Neural cell (in vitro differentiated cells): ENCODE results near the gene DUS3L. TPM values are rescaled to one million over a fixed set of nuclear protein-coding genes. Genes with fewer than 3 reads are reported as not detected.

ENCODE experiments used
- H2AFZ ChIP-seq: fragments of 200-600, 300-800 bp; sonication (generic), shearing (Covaris generic); 2 replicates; pipeline ENCODE4 v1.6.0; 2014; ENCODE audit warnings: low read depth, mild to moderate bottlenecking, antibody characterized with exemption, low read length, moderate library complexity
- H3F3A ChIP-seq: fragments of 200-600 bp; shearing (Covaris generic); 2 replicates; pipeline ENCODE4 v1.6.1; 2016; ENCODE audit warnings: mild to moderate bottlenecking, moderate library complexity, mixed read lengths, antibody characterized with exemption, low read length; ENCODE audit not compliant: insufficient read depth, poor library complexity, severe bottlenecking
- H3K27ac ChIP-seq: fragments of 200-600, 300-800 bp; sonication (generic), shearing (Covaris generic); 2 replicates; pipeline ENCODE4 v1.5.1; 2014; ENCODE audit warnings: mild to moderate bottlenecking, low read length, moderate library complexity
- H3K27me3 ChIP-seq: fragments of 300-800, 200-600 bp; sonication (generic), shearing (Covaris generic); 2 replicates; pipeline ENCODE4 v1.6.0; 2014; ENCODE audit warnings: mild to moderate bottlenecking, low read depth, low read length, moderate library complexity; ENCODE audit not compliant: insufficient read depth
- H3K36me3 ChIP-seq: fragments of 300-800, 200-600 bp; sonication (generic), shearing (Covaris generic); 2 replicates; pipeline ENCODE4 v1.5.1; 2014; ENCODE audit warnings: mild to moderate bottlenecking, antibody characterized with exemption, low read length, moderate library complexity; ENCODE audit not compliant: insufficient read depth
- H3K4me2 ChIP-seq: fragments of 300-800, 200-600 bp; sonication (generic), shearing (Covaris generic); 2 replicates; pipeline ENCODE4 v1.6.0; 2014; ENCODE audit warnings: mild to moderate bottlenecking, low read length
- H3K4me3 ChIP-seq: fragments of 300-800, 200-600 bp; sonication (generic), shearing (Covaris generic); 2 replicates; pipeline ENCODE4 v1.5.1; 2014; ENCODE audit warnings: mild to moderate bottlenecking, low read length, moderate library complexity
- H3K79me2 ChIP-seq: fragments of 200-600 bp; shearing (Covaris generic); replicated peaks from 2 replicates; pipeline ENCODE4 v1.6.0; 2014; ENCODE audit warnings: mild to moderate bottlenecking, low read length, moderate library complexity; ENCODE audit not compliant: insufficient read depth
- H3K9ac ChIP-seq: fragments of 300-800, 200-600 bp; sonication (generic), shearing (Covaris generic); 2 replicates; pipeline ENCODE4 v1.6.1; 2016; ENCODE audit warnings: mild to moderate bottlenecking, low read length, mixed read lengths
- H3K9me2 ChIP-seq: fragments of 200-600 bp; shearing (Covaris generic); 2 replicates; pipeline ENCODE4 v1.6.1; 2016; ENCODE audit warnings: mild to moderate bottlenecking, low read length, mixed read lengths; ENCODE audit not compliant: insufficient read depth
- H3K9me3 ChIP-seq: fragments of 200-600, 300-800 bp; sonication (generic), shearing (Covaris generic); 2 replicates; pipeline ENCODE4 v1.6.1; 2016; ENCODE audit warnings: mild to moderate bottlenecking, mixed run types, low read length, moderate library complexity, mixed read lengths
- H4K20me1 ChIP-seq: fragments of 200-600 bp; shearing (Covaris generic); 2 replicates; pipeline ENCODE4 v1.6.1; 2016; ENCODE audit warnings: mild to moderate bottlenecking, mixed run types; ENCODE audit not compliant: insufficient read depth
- CTCF ChIP-seq: fragments of 450-650 bp; IDR thresholded peaks from 2 replicates; pipeline ENCODE4 v1.5.1; 2014; ENCODE audit warnings: antibody characterized with exemption, mild to moderate bottlenecking, moderate library complexity; ENCODE audit not compliant: poor library complexity, severe bottlenecking
- EP300 ChIP-seq: fragments of 450-650 bp; conservative IDR thresholded peaks from 2 replicates; pipeline ENCODE4 v1.6.1; 2014; ENCODE audit warnings: antibody characterized with exemption, mild to moderate bottlenecking, moderate library complexity; ENCODE audit not compliant: poor library complexity, severe bottlenecking
- EZH2 ChIP-seq: fragments of 200-600, 300-800 bp; shearing (Covaris generic), sonication (generic); IDR thresholded peaks from 2 replicates; pipeline ENCODE4 v1.6.1; 2014; ENCODE audit warnings: antibody characterized with exemption, low read length, borderline replicate concordance, mild to moderate bottlenecking; ENCODE audit not compliant: insufficient read depth, poor library complexity, severe bottlenecking
- MXI1 ChIP-seq: fragments of 450-650 bp; conservative IDR thresholded peaks from 2 replicates; pipeline ENCODE4 v1.6.1; 2014; ENCODE audit warnings: antibody characterized with exemption, mild to moderate bottlenecking; ENCODE audit not compliant: poor library complexity, severe bottlenecking
- POLR2AphosphoS5 ChIP-seq: IDR thresholded peaks from 2 replicates; pipeline ENCODE4 v1.6.1; 2012
- RAD21 ChIP-seq: fragments of 450-650 bp; conservative IDR thresholded peaks from 2 replicates; pipeline ENCODE4 v1.6.1; 2014; ENCODE audit warnings: antibody characterized with exemption, mild to moderate bottlenecking, moderate library complexity
- REST ChIP-seq: IDR thresholded peaks from 2 replicates; pipeline ENCODE4 v1.6.1; 2012; ENCODE audit warnings: borderline replicate concordance
- SMC3 ChIP-seq: fragments of 450-650 bp; conservative IDR thresholded peaks from 2 replicates; pipeline ENCODE4 v1.6.1; 2014; ENCODE audit warnings: antibody characterized with exemption, mild to moderate bottlenecking, moderate library complexity; ENCODE audit not compliant: poor library complexity
- TAF1 ChIP-seq: IDR thresholded peaks from 2 replicates; pipeline ENCODE4 v1.6.1; 2012; ENCODE audit warnings: low read depth
- polyA plus RNA-seq: library from polyadenylated mRNA; depleted of rRNA; stranded (reverse); fragments of >200 nt; gene quantifications from 2 replicates; pipeline ENCODE4 v1.2.3, GENCODE V29; 2014

DUS3L gene
- polyA plus RNA-seq, 1 donor from 2014 or later = 34.2 TPM

- Histone ChIP-seq H3K9ac (no peak overlapping the region), H3K9me2 (no peaks in the 10 kb centered on the region), H3K27me3 (peaks cover 32% of the 10 kb centered on the region), H3K4me2 (no peak overlapping the region), H3K36me3 (no peaks in the 10 kb centered on the region), H3K9me3 (no peaks in the 10 kb centered on the region), H3K4me3 (no peak overlapping the region), H3K79me2 (no peaks in the 10 kb centered on the region), H2AFZ (no peak overlapping the region), H3F3A (no peaks in the 10 kb centered on the region), H3K27ac (no peak overlapping the region), H4K20me1 (no peaks in the 10 kb centered on the region)
- peak; percentile 14 for TF ChIP-seq SMC3
- TF ChIP-seq MXI1 = no peak
- no peak for TF ChIP-seq TAF1
- TF ChIP-seq EP300 = no peak
- peak; percentile 19 for TF ChIP-seq CTCF
- no peak for TF ChIP-seq EZH2
- no peak for TF ChIP-seq RAD21
- TF ChIP-seq REST = no peak
- TF ChIP-seq POLR2AphosphoS5 = no peak
Measured at GRCh38 chr19:5806133-5806489, 15.1 kb upstream of the DUS3L start.

- Histone ChIP-seq H2AFZ (no peak overlapping the region), H3F3A (no peaks in the 10 kb centered on the region), H3K4me2 (no peak overlapping the region), H3K9me3 (no peaks in the 10 kb centered on the region), H3K79me2 (no peaks in the 10 kb centered on the region), H3K36me3 (no peaks in the 10 kb centered on the region), H3K27ac (no peak overlapping the region), H4K20me1 (no peaks in the 10 kb centered on the region), H3K27me3 (peaks cover 32% of the 10 kb centered on the region), H3K4me3 (no peak overlapping the region), H3K9ac (no peak overlapping the region), H3K9me2 (no peaks in the 10 kb centered on the region)
- peak; percentile 50 for TF ChIP-seq EZH2
- TF ChIP-seq MXI1 = no peak
- TF ChIP-seq RAD21 = peak; percentile 56
- TF ChIP-seq CTCF = peak; percentile 72
- no peak for TF ChIP-seq REST
- peak; percentile 71 for TF ChIP-seq SMC3
Measured at GRCh38 chr19:5805462-5806132, 14.6 kb upstream of the DUS3L start.
